Upper lobe of right lung (tissue), 1 donor: ENCODE measurements around the gene DUSP16. TPM values are rescaled to one million over a fixed set of nuclear protein-coding genes. Genes with fewer than 3 reads are reported as not detected.

Source experiments
- ATAC-seq: fragments of 200-7000 bp; cut with Tn5 transposase; one replicate; pipeline ENCODE4 v1.9.1; 2020; ENCODE audit warnings: mild to moderate bottlenecking, moderate library complexity
- DNase-seq: peaks from one replicate; pipeline ENCODE4 v3.0.0-alpha.2; 2020
- H3K27ac ChIP-seq: fragments of 200-600 bp; one replicate; pipeline ENCODE4 v1.8.0; 2022
- H3K27me3 ChIP-seq: fragments of 200-600 bp; one replicate; pipeline ENCODE4 v1.8.0; 2022; ENCODE audit warnings: mild to moderate bottlenecking
- H3K36me3 ChIP-seq: fragments of 200-600 bp; one replicate; pipeline ENCODE4 v1.8.0; 2022
- H3K4me1 ChIP-seq: fragments of 200-600 bp; one replicate; pipeline ENCODE4 v1.8.0; 2022
- H3K4me3 ChIP-seq: fragments of 200-600 bp; one replicate; pipeline ENCODE4 v1.8.0; 2022; ENCODE audit warnings: mild to moderate bottlenecking
- H3K9me3 ChIP-seq: fragments of 200-600 bp; one replicate; pipeline ENCODE4 v1.8.0; 2022
- intact Hi-C: fragments of 100-400 bp; cut with DNase I; formaldehyde crosslinking; loops from one replicate; pipeline ENCODE4 v1.11.0; 2022
- total RNA-seq: library from RNA; stranded (reverse); fragmentation: NEBNext Ultra II Directional; extraction: Animal tissue kit (Norgen Biotek cat#: 25700); gene quantifications from one replicate; pipeline ENCODE4 v1.2.1, GENCODE V29; 2021
- TF ChIP-seq, protein P1 (sequence below): fragments of 200-600 bp; IDR thresholded peaks from one replicate; pipeline ENCODE4 v1.8.0; 2022; ENCODE audit warnings: antibody characterized with exemption
- donor health status: DM: no; HTN: yes; CAD: no; lungs with severe emphysema.

DUSP16 gene
- total RNA-seq, 1 donor from 2014 or later, result 50.6 TPM

GRCh38 chr12:12428047-12428446 lies 134.6 kb downstream of the DUSP16 start:
- ATAC-seq (peak; percentile 40), DNase-seq (no peak)
- intact Hi-C loops, result no loop called here

GRCh38 chr12:12427568-12427967 lies 135.1 kb downstream of the DUSP16 start:
- Histone ChIP-seq H3K4me1 (peaks cover 17% of the 10 kb centered on the region), H3K27me3 (no peaks in the 10 kb centered on the region), H3K36me3 (no peaks in the 10 kb centered on the region), H3K9me3 (peaks cover 15% of the 10 kb centered on the region), H3K27ac (no peak overlapping the region), H3K4me3 (no peak overlapping the region)
- no peak for ATAC-seq
- intact Hi-C loops, result no loop called here
- DNase-seq, result no peak
- TF ChIP-seq, protein P1, sequence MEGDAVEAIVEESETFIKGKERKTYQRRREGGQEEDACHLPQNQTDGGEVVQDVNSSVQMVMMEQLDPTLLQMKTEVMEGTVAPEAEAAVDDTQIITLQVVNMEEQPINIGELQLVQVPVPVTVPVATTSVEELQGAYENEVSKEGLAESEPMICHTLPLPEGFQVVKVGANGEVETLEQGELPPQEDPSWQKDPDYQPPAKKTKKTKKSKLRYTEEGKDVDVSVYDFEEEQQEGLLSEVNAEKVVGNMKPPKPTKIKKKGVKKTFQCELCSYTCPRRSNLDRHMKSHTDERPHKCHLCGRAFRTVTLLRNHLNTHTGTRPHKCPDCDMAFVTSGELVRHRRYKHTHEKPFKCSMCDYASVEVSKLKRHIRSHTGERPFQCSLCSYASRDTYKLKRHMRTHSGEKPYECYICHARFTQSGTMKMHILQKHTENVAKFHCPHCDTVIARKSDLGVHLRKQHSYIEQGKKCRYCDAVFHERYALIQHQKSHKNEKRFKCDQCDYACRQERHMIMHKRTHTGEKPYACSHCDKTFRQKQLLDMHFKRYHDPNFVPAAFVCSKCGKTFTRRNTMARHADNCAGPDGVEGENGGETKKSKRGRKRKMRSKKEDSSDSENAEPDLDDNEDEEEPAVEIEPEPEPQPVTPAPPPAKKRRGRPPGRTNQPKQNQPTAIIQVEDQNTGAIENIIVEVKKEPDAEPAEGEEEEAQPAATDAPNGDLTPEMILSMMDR, result no peak

More at GRCh38 chr12:12428047-12428446, 134.6 kb downstream of the DUSP16 start:
- Histone ChIP-seq H3K4me1 (peaks cover 17% of the 10 kb centered on the region), H3K27ac (no peak overlapping the region), H3K9me3 (peaks cover 12% of the 10 kb centered on the region), H3K27me3 (no peaks in the 10 kb centered on the region), H3K4me3 (no peak overlapping the region), H3K36me3 (no peaks in the 10 kb centered on the region)
- TF ChIP-seq, protein P1, result no peak

GRCh38 chr12:12425616-12426015 lies 137.0 kb downstream of the DUSP16 start:
- no peak for DNase-seq
- peak; percentile 97 for ATAC-seq
- H3K27ac ChIP-seq, result peak overlapping the region; percentile 4
- no peaks in the 10 kb centered on the region for H3K27me3 ChIP-seq
- H3K36me3 ChIP-seq, result no peaks in the 10 kb centered on the region
- H3K4me3 ChIP-seq, result no peak overlapping the region
- peaks cover 15% of the 10 kb centered on the region for H3K9me3 ChIP-seq
- intact Hi-C loops, result no loop called here
- peaks cover 12% of the 10 kb centered on the region for H3K4me1 ChIP-seq
- TF ChIP-seq, protein P1, result no peak

- no peak for ATAC-seq
- Histone ChIP-seq H3K36me3 (no peaks in the 10 kb centered on the region), H3K4me1 (peaks cover 12% of the 10 kb centered on the region), H3K9me3 (peaks cover 15% of the 10 kb centered on the region), H3K27ac (no peak overlapping the region), H3K4me3 (no peak overlapping the region), H3K27me3 (no peaks in the 10 kb centered on the region)
- TF ChIP-seq, protein P1, result no peak
- no peak for DNase-seq
- intact Hi-C loops, result no loop called here
These were observed 137.7 kb downstream of the DUSP16 start for GRCh38 chr12:12425001-12425400.

Other genes with a start within 250 kb of the DUSP16 start
- 26.4 TPM for gene MANSC1, start 212.6 kb downstream of the DUSP16 start, total RNA-seq
- 14.0 TPM for gene BORCS5, start 205.8 kb downstream of the DUSP16 start, total RNA-seq
- 42.8 TPM for gene CREBL2, start 49.0 kb upstream of the DUSP16 start, total RNA-seq
- not detected for gene GPR19, start 133.3 kb upstream of the DUSP16 start, total RNA-seq
- 51.4 TPM for gene CDKN1B, start 154.5 kb upstream of the DUSP16 start, total RNA-seq
- 14.4 TPM for gene APOLD1, start 222.8 kb upstream of the DUSP16 start, total RNA-seq